Panc1 (cell line): ENCODE measurements around the gene FIBP. TPM values are rescaled to one million over a fixed set of nuclear protein-coding genes. Genes with fewer than 3 reads are reported as not detected.

ENCODE experiments used
- ATAC-seq: fragments of 200-7000 bp; cut with Tn5 transposase; 2 replicates; pipeline ENCODE4 v1.9.1; 2020; ENCODE audit warnings: mild to moderate bottlenecking, moderate library complexity
- BruUV-seq: library from RNA; stranded (reverse); fragments of 400-500 nt; replicated peaks from 2 replicates; lab custom pipeline; 2021; lab: Mats Ljungman, UMichigan
- CTCF ChIA-PET: fragments of 300-600 bp; sonication (Branson Sonifier 250); formaldehyde crosslinking; loops from one replicate; lab custom pipeline; 2022; ENCODE audit warnings: antibody characterized with exemption; lab: Charles Lee
- POLR2A ChIA-PET: fragments of 300-600 bp; sonication (Branson Sonifier 250); formaldehyde crosslinking; loops from one replicate; lab custom pipeline; 2022; ENCODE audit warnings: antibody characterized with exemption; lab: Charles Lee
- DNase-seq: peaks from one replicate; pipeline ENCODE4 v3.0.0-alpha.2; 2010; ENCODE audit warnings: low read depth, low spot score
- H3K27ac ChIP-seq: 2 replicates; pipeline ENCODE4 v1.5.1; 2011; ENCODE audit warnings: mild to moderate bottlenecking, low read length, inconsistent platforms
- H3K27me3 ChIP-seq: fragments of 200-500 bp; sonication (Bioruptor generic); 2 replicates; pipeline ENCODE4 v1.6.0; 2014; ENCODE audit warnings: low read length, inconsistent platforms; ENCODE audit not compliant: control insufficient read depth, insufficient read depth
- H3K36me3 ChIP-seq: fragments of 200-500 bp; sonication (Bioruptor generic); 2 replicates; pipeline ENCODE4 v1.5.1; 2014; ENCODE audit warnings: inconsistent platforms, mild to moderate bottlenecking, low read length, moderate library complexity; ENCODE audit not compliant: control insufficient read depth, insufficient read depth
- H3K4me1 ChIP-seq: 2 replicates; pipeline ENCODE4 v1.5.1; 2011; ENCODE audit warnings: inconsistent platforms, mild to moderate bottlenecking, low read length, moderate library complexity; ENCODE audit not compliant: control insufficient read depth, insufficient read depth
- H3K4me3 ChIP-seq, 2 experiments: 2 replicates each; pipeline ENCODE4 v1.5.1; 2011 to 2012; ENCODE audit warnings: low read depth in 2 of 2, low read length in 2 of 2, mild to moderate bottlenecking in 2 of 2, inconsistent platforms in 1 of 2, moderate library complexity in 1 of 2
- H3K9me3 ChIP-seq: fragments of 200-500 bp; sonication (Bioruptor generic); 2 replicates; pipeline ENCODE4 v1.5.1; 2014; ENCODE audit warnings: low read depth, mild to moderate bottlenecking, inconsistent platforms, low read length, moderate library complexity; ENCODE audit not compliant: control insufficient read depth, insufficient read depth
- POLR2AphosphoS5 ChIP-seq: IDR thresholded peaks from 2 replicates; pipeline ENCODE4 v1.6.1; 2012; ENCODE audit warnings: mild to moderate bottlenecking, low read depth, low read length, moderate library complexity
- SIN3A ChIP-seq: IDR thresholded peaks from 2 replicates; pipeline ENCODE4 v1.6.1; 2012; ENCODE audit warnings: low read depth, mild to moderate bottlenecking, low read length, moderate library complexity, borderline replicate concordance; ENCODE audit not compliant: insufficient read depth
- TCF7L2 ChIP-seq: IDR thresholded peaks from 2 replicates; pipeline ENCODE4 v1.6.1; 2011; ENCODE audit warnings: mild to moderate bottlenecking, low read depth, low read length, inconsistent platforms
- in situ Hi-C: cut with HindIII; loops from 2 replicates; pipeline ENCODE4 v1.10.0; 2016; ENCODE audit warnings: low sequenced_read_pairs, low pct_unique_long_range_greater_than_20kb
- intact Hi-C: fragments of 100-400 bp; cut with micrococcal nuclease; formaldehyde crosslinking; loops from one replicate; pipeline ENCODE4 v1.10.0; 2022; ENCODE audit not compliant: unreplicated experiment
- total RNA-seq: library from RNA; stranded (reverse); gene quantifications from one replicate; pipeline ENCODE4 v1.2.1, GENCODE V29; 2021; ENCODE audit not compliant: unreplicated experiment
- TF ChIP-seq, protein P1 (sequence below), 2 experiments: IDR thresholded peaks; 2 replicates each; pipeline ENCODE4 v1.6.1; 2011 to 2012; ENCODE audit warnings: low read depth in 2 of 2, control low read depth in 1 of 2, low read length in 1 of 2, mild to moderate bottlenecking in 1 of 2, moderate library complexity in 1 of 2; ENCODE audit not compliant: insufficient read depth in 1 of 2
- TF ChIP-seq, protein P2 (sequence below): fragments of 450-650 bp; IDR thresholded peaks from 2 replicates; pipeline ENCODE4 v1.5.1; 2017; ENCODE audit warnings: mild to moderate bottlenecking

FIBP gene
- total RNA-seq, 1 experiment from 2014 or later: 105 TPM

- POLR2A ChIA-PET: interaction anchor here (0.6 kb wide), 1 partner anchor 31 kb away, joined by 3 read pairs; the partner anchor contains the start of gene FOSL1
- DNase-seq: no peak
- TF ChIP-seq TCF7L2 (no peak), SIN3A (no peak), POLR2AphosphoS5 (no peak)
- TF ChIP-seq, protein P1, sequence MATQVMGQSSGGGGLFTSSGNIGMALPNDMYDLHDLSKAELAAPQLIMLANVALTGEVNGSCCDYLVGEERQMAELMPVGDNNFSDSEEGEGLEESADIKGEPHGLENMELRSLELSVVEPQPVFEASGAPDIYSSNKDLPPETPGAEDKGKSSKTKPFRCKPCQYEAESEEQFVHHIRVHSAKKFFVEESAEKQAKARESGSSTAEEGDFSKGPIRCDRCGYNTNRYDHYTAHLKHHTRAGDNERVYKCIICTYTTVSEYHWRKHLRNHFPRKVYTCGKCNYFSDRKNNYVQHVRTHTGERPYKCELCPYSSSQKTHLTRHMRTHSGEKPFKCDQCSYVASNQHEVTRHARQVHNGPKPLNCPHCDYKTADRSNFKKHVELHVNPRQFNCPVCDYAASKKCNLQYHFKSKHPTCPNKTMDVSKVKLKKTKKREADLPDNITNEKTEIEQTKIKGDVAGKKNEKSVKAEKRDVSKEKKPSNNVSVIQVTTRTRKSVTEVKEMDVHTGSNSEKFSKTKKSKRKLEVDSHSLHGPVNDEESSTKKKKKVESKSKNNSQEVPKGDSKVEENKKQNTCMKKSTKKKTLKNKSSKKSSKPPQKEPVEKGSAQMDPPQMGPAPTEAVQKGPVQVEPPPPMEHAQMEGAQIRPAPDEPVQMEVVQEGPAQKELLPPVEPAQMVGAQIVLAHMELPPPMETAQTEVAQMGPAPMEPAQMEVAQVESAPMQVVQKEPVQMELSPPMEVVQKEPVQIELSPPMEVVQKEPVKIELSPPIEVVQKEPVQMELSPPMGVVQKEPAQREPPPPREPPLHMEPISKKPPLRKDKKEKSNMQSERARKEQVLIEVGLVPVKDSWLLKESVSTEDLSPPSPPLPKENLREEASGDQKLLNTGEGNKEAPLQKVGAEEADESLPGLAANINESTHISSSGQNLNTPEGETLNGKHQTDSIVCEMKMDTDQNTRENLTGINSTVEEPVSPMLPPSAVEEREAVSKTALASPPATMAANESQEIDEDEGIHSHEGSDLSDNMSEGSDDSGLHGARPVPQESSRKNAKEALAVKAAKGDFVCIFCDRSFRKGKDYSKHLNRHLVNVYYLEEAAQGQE (IDR thresholded peaks at IDR 0.05; ENCODE audit: insufficient read depth in 1 of 2, low read depth in 2 of 2, low read length in 1 of 2): no peak
- TF ChIP-seq, protein P2, sequence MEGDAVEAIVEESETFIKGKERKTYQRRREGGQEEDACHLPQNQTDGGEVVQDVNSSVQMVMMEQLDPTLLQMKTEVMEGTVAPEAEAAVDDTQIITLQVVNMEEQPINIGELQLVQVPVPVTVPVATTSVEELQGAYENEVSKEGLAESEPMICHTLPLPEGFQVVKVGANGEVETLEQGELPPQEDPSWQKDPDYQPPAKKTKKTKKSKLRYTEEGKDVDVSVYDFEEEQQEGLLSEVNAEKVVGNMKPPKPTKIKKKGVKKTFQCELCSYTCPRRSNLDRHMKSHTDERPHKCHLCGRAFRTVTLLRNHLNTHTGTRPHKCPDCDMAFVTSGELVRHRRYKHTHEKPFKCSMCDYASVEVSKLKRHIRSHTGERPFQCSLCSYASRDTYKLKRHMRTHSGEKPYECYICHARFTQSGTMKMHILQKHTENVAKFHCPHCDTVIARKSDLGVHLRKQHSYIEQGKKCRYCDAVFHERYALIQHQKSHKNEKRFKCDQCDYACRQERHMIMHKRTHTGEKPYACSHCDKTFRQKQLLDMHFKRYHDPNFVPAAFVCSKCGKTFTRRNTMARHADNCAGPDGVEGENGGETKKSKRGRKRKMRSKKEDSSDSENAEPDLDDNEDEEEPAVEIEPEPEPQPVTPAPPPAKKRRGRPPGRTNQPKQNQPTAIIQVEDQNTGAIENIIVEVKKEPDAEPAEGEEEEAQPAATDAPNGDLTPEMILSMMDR: no peak
Measured at GRCh38 chr11:65931773-65932557, 43.7 kb upstream of the FIBP start.

GRCh38 chr11:65928667-65929066 is 40.4 kb upstream of the FIBP start:
- Histone ChIP-seq H3K36me3 (no peaks in the 10 kb centered on the region), H3K27ac (no peak overlapping the region), H3K9me3 (no peaks in the 10 kb centered on the region), H3K4me3 (no peak overlapping the region), H3K4me1 (peaks cover 14% of the 10 kb centered on the region), H3K27me3 (no peaks in the 10 kb centered on the region)
- POLR2A ChIA-PET: interaction anchor here (0.6 kb wide), 1 partner anchor 76 kb away, joined by 4 read pairs; no protein-coding TSS in a partner anchor
- BruUV-seq: no TSS peak
- intact Hi-C loops (no loop called here), in situ Hi-C loops (no loop called here)
- TF ChIP-seq SIN3A: no peak
- no peak for TF ChIP-seq TCF7L2
- no peak for TF ChIP-seq POLR2AphosphoS5
- TF ChIP-seq, protein P1 (IDR thresholded peaks at IDR 0.05; ENCODE audit: insufficient read depth in 1 of 2, low read depth in 2 of 2, low read length in 1 of 2): no peak
- TF ChIP-seq, protein P2: no peak
- CTCF ChIA-PET: no interaction called here
- ATAC-seq (no peak), DNase-seq (no peak)

More at GRCh38 chr11:65931773-65932557, 43.7 kb upstream of the FIBP start:
- CTCF ChIA-PET: interaction anchor here (0.6 to 1.5 kb wide), 3 partner anchors 39 to 47 kb away, joined by 3 to 16 read pairs (median 5); partner anchors contain the start of gene FIBP
- intact Hi-C loops: no loop called here
- ATAC-seq: peak; percentile 53
- in situ Hi-C loops: no loop called here
- Histone ChIP-seq H3K27me3 (no peaks in the 10 kb centered on the region), H3K9me3 (no peaks in the 10 kb centered on the region), H3K27ac (no peak overlapping the region), H3K4me1 (peaks cover 10% of the 10 kb centered on the region), H3K36me3 (no peaks in the 10 kb centered on the region), H3K4me3 (no peak overlapping the region)
- no TSS peak for BruUV-seq
